Upper lobe of left lung (tissue), 6 donors: ENCODE results near the gene ARHGEF17. TPM values are rescaled to one million over a fixed set of nuclear protein-coding genes. Genes with fewer than 3 reads are reported as not detected.

Experiments used
- ATAC-seq, 2 donors: fragments of 200-7000 bp; cut with Tn5 transposase; one replicate each; pipeline ENCODE4 v1.9.1; 2022; ENCODE audit warnings: mild to moderate bottlenecking in 2 of 2, moderate library complexity in 2 of 2; ENCODE audit not compliant: low FRiP score in 2 of 2
- DNase-seq, 2 donors: peaks; one replicate each; pipeline ENCODE4 v3.0.0-alpha.2; 2019 to 2020
- H3K27ac ChIP-seq, 4 donors: fragments of 200-600 bp; sonication (generic); one replicate each; pipeline ENCODE4 v1.5.1; 2016 to 2019
- H3K27me3 ChIP-seq, 4 donors: fragments of 200-600 bp; sonication (generic); one replicate each; pipeline ENCODE4 v1.5.1; 2017 to 2019
- H3K36me3 ChIP-seq, 4 donors: fragments of 200-600 bp; sonication (generic); one replicate each; pipeline ENCODE4 v1.5.1; 2016 to 2019
- H3K4me1 ChIP-seq, 4 donors: fragments of 200-600 bp; sonication (generic); one replicate each; pipeline ENCODE4 v1.5.1; 2018 to 2019
- H3K4me3 ChIP-seq, 4 donors: fragments of 200-600 bp; sonication (generic); one replicate each; pipeline ENCODE4 v1.5.1; 2017 to 2019; ENCODE audit warnings: mild to moderate bottlenecking in 2 of 4, moderate library complexity in 1 of 4
- H3K9me3 ChIP-seq, 4 donors: fragments of 200-600 bp; sonication (generic); one replicate each; pipeline ENCODE4 v1.5.1; 2018 to 2019
- CTCF ChIP-seq, 6 experiments: fragments of 450-650 bp in 4 of 6; fragments of 200-600 bp in 2 of 6; sonication (generic) in 2 of 6; IDR thresholded peaks; one replicate each; pipeline ENCODE4 v1.5.1; 2016 to 2019; ENCODE audit warnings: antibody characterized with exemption in 6 of 6
- EP300 ChIP-seq, 4 donors: sonication (generic); formaldehyde crosslinking; IDR thresholded peaks; one replicate each; pipeline ENCODE4 v1.5.1; 2017; ENCODE audit warnings: antibody characterized with exemption in 4 of 4, control low read depth in 2 of 4
- POLR2A ChIP-seq, 4 donors: fragments of 450-650 bp; IDR thresholded peaks; one replicate each; pipeline ENCODE4 v1.5.1; 2016 to 2017; ENCODE audit warnings: antibody characterized with exemption in 4 of 4, mild to moderate bottlenecking in 2 of 4
- POLR2AphosphoS5 ChIP-seq, 2 donors: sonication (generic); formaldehyde crosslinking; IDR thresholded peaks; one replicate each; pipeline ENCODE4 v1.5.1; 2017; ENCODE audit warnings: antibody characterized with exemption in 2 of 2
- WGBS, 2 donors: methylation state at CpG; one replicate each; pipeline ENCODE4 v1.1.5; 2017 to 2018; 5-methylcytosine and 5-hydroxymethylcytosine counted together
- total RNA-seq, 6 donors: library from RNA; depleted of rRNA in 4 of 6; stranded (reverse); fragments of >200 nt in 4 of 6; gene quantifications; one replicate each; pipeline versions ENCODE4 v1.1.0 to v1.2.1, GENCODE V29; 2016 to 2021
- donor health status: DM: no; HTN: no; CAD: no; lungs with moderate emphysema.
- donor health status: DM: no; HTN: yes; CAD: no; lungs with severe emphysema.

ARHGEF17 gene
- total RNA-seq, 6 donors from 2014 or later: 48.1 to 140 (median 65.1) TPM

DNA sequence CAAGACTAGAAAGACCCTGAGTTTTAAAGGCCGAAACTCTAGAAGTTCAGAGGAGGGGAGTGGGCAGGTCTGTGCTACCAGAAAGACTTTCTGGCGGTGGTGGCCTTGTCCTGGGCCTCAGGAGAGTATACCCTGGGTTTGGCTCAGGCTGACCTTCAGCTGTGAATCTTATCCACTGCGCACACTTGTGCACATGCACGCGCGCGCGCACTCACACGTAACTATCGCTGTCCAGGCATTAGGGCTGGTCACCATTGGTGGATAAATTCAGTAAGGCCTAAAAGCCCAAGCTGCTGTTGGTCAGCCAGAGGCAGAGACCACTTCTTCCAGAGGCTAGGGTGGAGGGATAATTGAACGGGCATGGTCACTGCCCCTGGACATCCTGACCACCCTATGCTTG lies 25.1 kb downstream of the ARHGEF17 start:
- H3K4me1 ChIP-seq: peaks cover 54 to 67% (median 63%) of the 10 kb centered on the region in 4 donors

GRCh38 chr11:73333640-73334383 lies 25.7 kb downstream of the ARHGEF17 start:
- no peak overlapping the region for H3K4me3 ChIP-seq
- no peak for TF ChIP-seq EP300 (IDR thresholded peaks at IDR 0.05)
- 58 to 72% methylated on average over 2 of the region's 4 CpGs for WGBS, 2 donors
- H3K27ac ChIP-seq: peak overlapping the region; percentile 63 to 76 (median 72)
- H3K36me3 ChIP-seq: no peaks in the 10 kb centered on the region
- peaks cover 59 to 62% (median 61%) of the 10 kb centered on the region in 4 donors for H3K4me1 ChIP-seq
- H3K9me3 ChIP-seq: no peaks in the 10 kb centered on the region
- H3K27me3 ChIP-seq: no peaks in the 10 kb centered on the region
- no peak for DNase-seq
- no peak for ATAC-seq

More for the DNA sequence above, 25.1 kb downstream of the ARHGEF17 start:
- Histone ChIP-seq H3K27me3 (no peaks in the 10 kb centered on the region), H3K4me3 (no peak overlapping the region), H3K36me3 (no peaks in the 10 kb centered on the region), H3K9me3 (no peaks in the 10 kb centered on the region), H3K27ac (peak overlapping the region; percentile 63 to 76 (median 72))
- no peak for ATAC-seq
- TF ChIP-seq EP300 (IDR thresholded peaks at IDR 0.05): no peak
- no peak for TF ChIP-seq POLR2A (IDR thresholded peaks at IDR 0.05)
- no peak for TF ChIP-seq CTCF (IDR thresholded peaks at IDR 0.05)
- TF ChIP-seq POLR2AphosphoS5 (IDR thresholded peaks at IDR 0.05): no peak
- DNase-seq: no peak
- 90 to 92% methylated on average over 11 of the region's 11 CpGs for WGBS, 2 donors

GRCh38 chr11:73334384-73335203 lies 26.5 kb downstream of the ARHGEF17 start:
- H3K27me3 ChIP-seq: no peaks in the 10 kb centered on the region
- 34 to 38% methylated on average over 5 of the region's 6 CpGs for WGBS, 2 donors
- H3K27ac ChIP-seq: peak overlapping the region; percentile 63 to 76 (median 72)
- no peak overlapping the region for H3K4me3 ChIP-seq
- DNase-seq (peak in 1 of 2 donors; percentile 81), ATAC-seq (peak in 1 of 2 donors; percentile 80)
- no peaks in the 10 kb centered on the region for H3K36me3 ChIP-seq
- TF ChIP-seq POLR2AphosphoS5 (IDR thresholded peaks at IDR 0.05) (peak in 1 of 2 donors; percentile 47), CTCF (IDR thresholded peaks at IDR 0.05) (no peak), EP300 (IDR thresholded peaks at IDR 0.05) (peak in 1 of 4 donors; percentile 52)
- no peaks in the 10 kb centered on the region for H3K9me3 ChIP-seq
- H3K4me1 ChIP-seq: peaks cover 57 to 60% (median 58%) of the 10 kb centered on the region in 4 donors

DNA sequence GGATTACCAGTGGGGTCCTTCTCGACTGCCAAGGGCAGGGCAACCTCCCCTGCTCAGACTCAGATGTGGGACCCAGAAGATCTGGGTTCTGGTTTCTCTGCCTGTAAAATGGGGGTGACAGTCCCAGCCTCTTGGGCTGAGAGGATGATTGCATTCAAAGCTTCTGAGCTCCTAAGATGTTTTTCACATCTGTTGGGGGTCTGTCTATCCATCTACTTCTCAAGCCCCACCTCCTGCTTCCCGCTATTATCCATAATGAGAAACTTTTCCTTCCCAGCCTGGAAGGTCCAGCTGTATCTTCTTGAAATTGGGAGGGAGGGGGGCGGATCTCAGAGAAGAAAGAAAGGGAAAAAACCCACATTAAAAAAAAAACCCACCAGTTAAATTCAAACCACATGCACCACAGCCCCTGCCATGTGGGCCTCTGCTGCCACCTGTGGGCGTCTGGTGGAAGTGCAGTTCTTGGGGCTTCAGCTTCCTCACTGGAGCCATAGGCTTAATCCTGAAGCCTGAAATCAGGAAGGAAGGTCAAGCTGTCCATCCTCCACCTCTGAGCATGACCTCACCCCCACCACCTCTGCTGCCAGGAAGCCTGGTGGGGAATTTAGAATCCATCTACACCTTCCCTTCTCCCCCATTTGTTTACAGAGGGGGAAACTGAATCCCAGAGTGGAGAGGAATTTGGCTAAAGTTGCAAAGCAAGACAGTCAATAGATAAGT lies 27.3 kb downstream of the ARHGEF17 start:
- TF ChIP-seq POLR2A (IDR thresholded peaks at IDR 0.05) (no peak), EP300 (IDR thresholded peaks at IDR 0.05) (no peak), POLR2AphosphoS5 (IDR thresholded peaks at IDR 0.05) (no peak), CTCF (IDR thresholded peaks at IDR 0.05) (peak; percentile 84 to 99 (median 88))
- WGBS, 2 donors: 4 to 21% methylated on average over 3 to 4 of the region's 4 CpGs
- DNase-seq: peak; percentile 84 to 85
- Histone ChIP-seq H3K9me3 (no peaks in the 10 kb centered on the region), H3K4me1 (peaks cover 50 to 53% (median 52%) of the 10 kb centered on the region in 4 donors), H3K27ac (peak overlapping the region; percentile 63 to 76 (median 72)), H3K36me3 (no peaks in the 10 kb centered on the region), H3K4me3 (no peak overlapping the region), H3K27me3 (no peaks in the 10 kb centered on the region)
- ATAC-seq: peak; percentile 87 to 92

DNA sequence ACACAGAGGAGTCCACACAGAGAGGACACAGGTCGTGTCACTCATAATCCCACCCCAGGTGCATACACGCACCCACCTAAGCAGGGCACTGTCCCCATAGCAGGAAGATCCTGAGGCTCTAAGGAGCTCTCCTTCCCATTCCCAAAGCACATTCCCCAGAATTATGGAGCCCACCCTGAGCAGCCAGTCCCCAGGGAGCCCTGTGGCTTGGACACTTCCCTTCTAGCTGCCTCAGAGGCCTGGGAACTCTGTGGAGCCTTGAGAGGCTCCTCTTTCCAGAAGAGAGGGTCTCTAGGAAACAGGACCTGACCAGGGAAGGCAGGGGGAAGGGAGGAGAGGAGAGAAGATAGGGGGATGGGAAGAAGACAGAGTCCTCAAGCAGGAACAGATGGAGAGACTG lies 29.8 kb downstream of the ARHGEF17 start:
- no peak for TF ChIP-seq EP300 (IDR thresholded peaks at IDR 0.05)
- no peak for TF ChIP-seq CTCF (IDR thresholded peaks at IDR 0.05)
- no peak for TF ChIP-seq POLR2AphosphoS5 (IDR thresholded peaks at IDR 0.05)
- TF ChIP-seq POLR2A (IDR thresholded peaks at IDR 0.05): no peak
- ATAC-seq: no peak

More for the DNA sequence above, 29.8 kb downstream of the ARHGEF17 start:
- H3K27me3 ChIP-seq: no peaks in the 10 kb centered on the region
- H3K27ac ChIP-seq: peak overlapping the region in 2 of 4 donors; percentile 19 to 38
- H3K36me3 ChIP-seq: no peaks in the 10 kb centered on the region
- WGBS, 2 donors: 79 to 93% methylated on average over 2 of the region's 2 CpGs
- no peak overlapping the region for H3K4me3 ChIP-seq
- H3K9me3 ChIP-seq: no peaks in the 10 kb centered on the region
- peaks cover 29 to 39% (median 35%) of the 10 kb centered on the region in 4 donors for H3K4me1 ChIP-seq
- DNase-seq: no peak
